GM18499 (cell line): Measurements from ENCODE around the gene CTSH.

Source experiments
- ATAC-seq: cut with Tn5 transposase; IDR thresholded peaks from one replicate; pipeline ENCODE4 v1.9.1; 2021; ENCODE audit warnings: moderate number of reproducible peaks; ENCODE audit not compliant: insufficient read depth, unreplicated experiment

CTSH gene

GRCh38 chr15:78944669-78945407, at the start of gene CTSH:
Gene CTSH, minus strand, starts transcription at chr15:78945046. Its CDS starts 65 bp downstream, at chr15:78944981.
- ATAC-seq = no peak

- ATAC-seq = no peak
Observed at GRCh38 chr15:78993931-78994530, 49.2 kb upstream of the CTSH start.

- no peak for ATAC-seq
Observed at GRCh38 chr15:78993257-78993930, 48.5 kb upstream of the CTSH start.

- no peak for ATAC-seq
Observed at GRCh38 chr15:78992416-78993256, 47.8 kb upstream of the CTSH start.

GRCh38 chr15:78991879-78992278, 47.0 kb upstream of the CTSH start:
- no peak for ATAC-seq

GRCh38 chr15:78991476-78991875, 46.6 kb upstream of the CTSH start:
- ATAC-seq = no peak

GRCh38 chr15:78990278-78990677, 45.4 kb upstream of the CTSH start:
- ATAC-seq = no peak

GRCh38 chr15:78989701-78990240, 44.9 kb upstream of the CTSH start:
- ATAC-seq = no peak

- ATAC-seq = no peak
Observed at GRCh38 chr15:78988361-78988911, 43.6 kb upstream of the CTSH start.

- ATAC-seq = no peak
Observed at GRCh38 chr15:78987556-78988360, 42.9 kb upstream of the CTSH start.

GRCh38 chr15:78985859-78986475, 41.1 kb upstream of the CTSH start:
- ATAC-seq = no peak

GRCh38 chr15:78984041-78984440, 39.2 kb upstream of the CTSH start:
- ATAC-seq = no peak

- no peak for ATAC-seq
Observed at GRCh38 chr15:78983146-78983918, 38.5 kb upstream of the CTSH start.

GRCh38 chr15:78982736-78983135, 37.9 kb upstream of the CTSH start:
- no peak for ATAC-seq

GRCh38 chr15:78981532-78982313, 36.9 kb upstream of the CTSH start:
- no peak for ATAC-seq

- ATAC-seq = no peak
Observed at GRCh38 chr15:78979456-78980320, 34.8 kb upstream of the CTSH start.
